Gastroesophageal sphincter (tissue), 4 donors: ENCODE data around the gene ZFHX2. TPM values are rescaled to one million over a fixed set of nuclear protein-coding genes. Genes with fewer than 3 reads are reported as not detected.

ENCODE experiments used
- ATAC-seq: fragments of 150-250 bp; one replicate; pipeline ENCODE4 v1.9.1; 2016; ENCODE audit warnings: mild to moderate bottlenecking, moderate library complexity
- H3K27ac ChIP-seq, 4 donors: fragments of 200-600 bp; sonication (generic) in 3 of 4; 1 replicate in 3 of 4; 2 replicates in 1 of 4; pipeline ENCODE4 v1.5.1; 2016 to 2019
- H3K27me3 ChIP-seq: fragments of 200-600 bp; sonication (generic); one replicate; pipeline ENCODE4 v1.5.1; 2019
- H3K36me3 ChIP-seq, 2 donors: fragments of 200-600 bp; sonication (generic); one replicate each; pipeline ENCODE4 v1.5.1; 2019; ENCODE audit warnings: control low read depth in 1 of 2
- H3K4me1 ChIP-seq, 3 donors: fragments of 200-600 bp; sonication (generic); 1 replicate in 2 of 3; 2 replicates in 1 of 3; pipeline ENCODE4 v1.5.1; 2016 to 2019; ENCODE audit warnings: control low read depth in 2 of 3
- H3K4me3 ChIP-seq, 2 donors: fragments of 200-600 bp; sonication (generic); one replicate each; pipeline ENCODE4 v1.5.1; 2019; ENCODE audit warnings: mild to moderate bottlenecking in 1 of 2, moderate library complexity in 1 of 2
- H3K9me3 ChIP-seq, 3 donors: fragments of 200-600 bp; sonication (generic); one replicate each; pipeline ENCODE4 v1.5.1; 2017 to 2019; ENCODE audit warnings: control low read depth in 2 of 3
- EP300 ChIP-seq: sonication (generic); formaldehyde crosslinking; IDR thresholded peaks from one replicate; pipeline ENCODE4 v1.6.1; 2017; ENCODE audit warnings: antibody characterized with exemption, mild to moderate bottlenecking
- POLR2A ChIP-seq, 2 donors: fragments of 450-650 bp; IDR thresholded peaks; one replicate each; pipeline ENCODE4 v1.6.1; 2017; ENCODE audit warnings: antibody characterized with exemption in 2 of 2, mild to moderate bottlenecking in 2 of 2, moderate library complexity in 1 of 2
- POLR2AphosphoS5 ChIP-seq: sonication (generic); formaldehyde crosslinking; IDR thresholded peaks from one replicate; pipeline ENCODE4 v1.6.1; 2017; ENCODE audit warnings: antibody characterized with exemption
- WGBS, 2 donors: methylation state at CpG; one replicate each; pipeline ENCODE4 v1.1.5; 2018; ENCODE audit warnings: low coverage in 1 of 2; 5-methylcytosine and 5-hydroxymethylcytosine counted together
- total RNA-seq, 4 donors: library from RNA; depleted of rRNA; stranded (reverse); fragments of >200 nt; gene quantifications; one replicate each; pipeline ENCODE4 v1.1.0, GENCODE V29; 2016
- TF ChIP-seq, protein P1 (sequence below), 4 experiments: fragments of 200-600 bp in 2 of 4; fragments of 450-650 bp in 2 of 4; sonication (generic) in 1 of 4; IDR thresholded peaks; one replicate each; pipeline ENCODE4 v1.5.1; 2017 to 2019; ENCODE audit warnings: antibody characterized with exemption in 4 of 4, mild to moderate bottlenecking in 2 of 4, moderate library complexity in 2 of 4

ZFHX2 gene
- total RNA-seq, 4 donors from 2014 or later: 0.13 to 2.5 (median 1.2) TPM

DNA sequence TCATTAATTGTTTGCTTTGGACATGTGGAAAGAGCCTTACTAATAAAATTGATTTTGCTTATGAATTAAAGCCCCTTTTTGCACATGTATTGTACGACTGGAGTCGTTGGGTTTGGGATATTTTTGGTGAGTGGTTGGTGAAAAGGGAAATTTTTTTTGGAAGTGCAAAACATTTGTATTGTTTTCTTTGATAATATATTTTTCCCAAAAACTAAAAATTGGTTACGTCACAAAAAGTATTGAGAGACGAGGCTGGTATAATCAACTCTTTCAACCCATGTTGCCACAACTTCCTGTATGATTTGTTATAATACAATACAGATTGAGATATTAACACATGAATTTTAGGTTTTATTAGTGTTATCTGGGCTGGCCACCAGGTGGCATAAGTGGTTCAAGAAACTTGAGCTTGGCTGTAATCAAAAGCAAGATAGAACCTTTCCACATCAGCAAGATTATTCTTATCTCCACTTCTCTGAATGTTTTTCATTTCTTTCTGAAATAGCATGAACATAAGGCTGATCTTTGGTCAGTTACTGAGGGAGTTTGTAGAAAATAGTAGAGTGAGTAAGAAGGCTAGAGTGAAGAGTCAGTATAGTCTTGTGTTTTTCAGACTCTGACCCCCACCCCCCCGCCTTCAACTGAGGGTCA, 73.3 kb downstream of the ZFHX2 start:
- Histone ChIP-seq H3K27me3 (no peaks in the 10 kb centered on the region), H3K27ac (no peak overlapping the region), H3K4me3 (no peak overlapping the region), H3K36me3 (peaks cover 18 to 80% of the 10 kb centered on the region in 2 donors), H3K4me1 (no peaks in the 10 kb centered on the region), H3K9me3 (no peaks in the 10 kb centered on the region)
- WGBS, 2 donors: 15 to 22% methylated on average over 4 to 5 of the region's 5 CpGs
- no peak for ATAC-seq
- TF ChIP-seq POLR2AphosphoS5 (no peak), EP300 (no peak), POLR2A (IDR thresholded peaks at IDR 0.05) (no peak)
- TF ChIP-seq, protein P1, sequence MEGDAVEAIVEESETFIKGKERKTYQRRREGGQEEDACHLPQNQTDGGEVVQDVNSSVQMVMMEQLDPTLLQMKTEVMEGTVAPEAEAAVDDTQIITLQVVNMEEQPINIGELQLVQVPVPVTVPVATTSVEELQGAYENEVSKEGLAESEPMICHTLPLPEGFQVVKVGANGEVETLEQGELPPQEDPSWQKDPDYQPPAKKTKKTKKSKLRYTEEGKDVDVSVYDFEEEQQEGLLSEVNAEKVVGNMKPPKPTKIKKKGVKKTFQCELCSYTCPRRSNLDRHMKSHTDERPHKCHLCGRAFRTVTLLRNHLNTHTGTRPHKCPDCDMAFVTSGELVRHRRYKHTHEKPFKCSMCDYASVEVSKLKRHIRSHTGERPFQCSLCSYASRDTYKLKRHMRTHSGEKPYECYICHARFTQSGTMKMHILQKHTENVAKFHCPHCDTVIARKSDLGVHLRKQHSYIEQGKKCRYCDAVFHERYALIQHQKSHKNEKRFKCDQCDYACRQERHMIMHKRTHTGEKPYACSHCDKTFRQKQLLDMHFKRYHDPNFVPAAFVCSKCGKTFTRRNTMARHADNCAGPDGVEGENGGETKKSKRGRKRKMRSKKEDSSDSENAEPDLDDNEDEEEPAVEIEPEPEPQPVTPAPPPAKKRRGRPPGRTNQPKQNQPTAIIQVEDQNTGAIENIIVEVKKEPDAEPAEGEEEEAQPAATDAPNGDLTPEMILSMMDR (IDR thresholded peaks at IDR 0.05): peak; percentile 56 to 81 (median 72)

DNA sequence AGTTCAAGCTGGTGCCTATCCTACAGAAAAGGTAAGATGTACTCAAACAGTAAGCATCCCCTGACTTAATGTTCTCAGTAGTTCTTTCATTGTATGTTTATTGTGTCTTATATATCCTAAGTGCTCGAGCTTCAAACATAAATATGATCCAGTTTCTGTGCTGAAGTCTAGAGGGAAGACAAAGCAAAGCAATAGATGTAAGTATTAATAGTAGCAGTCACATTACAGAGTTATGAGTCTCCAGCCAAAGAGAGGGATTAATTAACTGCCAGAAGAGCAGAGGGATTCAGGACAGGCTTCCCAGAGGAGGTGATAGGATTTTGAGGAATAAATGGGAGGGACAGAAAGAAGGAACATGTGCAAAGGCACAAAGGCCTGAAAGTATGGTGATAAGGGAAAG, 80.6 kb downstream of the ZFHX2 start:
- Histone ChIP-seq H3K36me3 (peaks cover 12 to 52% of the 10 kb centered on the region in 2 donors), H3K9me3 (no peaks in the 10 kb centered on the region), H3K4me1 (peaks cover 3 to 19% (median 3%) of the 10 kb centered on the region in 3 donors), H3K27ac (no peak overlapping the region), H3K27me3 (no peaks in the 10 kb centered on the region), H3K4me3 (no peak overlapping the region)
- ATAC-seq: no peak
- no peak for TF ChIP-seq EP300
- TF ChIP-seq POLR2AphosphoS5: no peak
- TF ChIP-seq POLR2A (IDR thresholded peaks at IDR 0.05): no peak
- TF ChIP-seq, protein P1 (IDR thresholded peaks at IDR 0.05): no peak
- WGBS, 2 donors: 92% methylated on average over 1 of the region's 1 CpG; no CpG with 5 or more reads in 1 of the 2 donors

Other genes with a start within 250 kb of the ZFHX2 start
- gene PPP1R3E, start 248.9 kb downstream of the ZFHX2 start, total RNA-seq: 10 to 100 TPM in 1 of 4 donors, 1 to 10 TPM in 3; 4.4 to 14.0 (median 7.2) TPM
- gene BCL2L2, start 244.9 kb downstream of the ZFHX2 start, total RNA-seq: 100 to 1,000 TPM in 3 of 4 donors, 10 to 100 TPM in 1; 99.1 to 157 (median 117) TPM
- 10 to 100 TPM; 56.3 to 59.8 (median 57.5) TPM for gene PABPN1, start 230.3 kb downstream of the ZFHX2 start, total RNA-seq
- gene SLC22A17, start 198.9 kb downstream of the ZFHX2 start, total RNA-seq: 10 to 100 TPM; 22.7 to 36.4 (median 30.4) TPM
- 10 to 100 TPM; 10.6 to 22.6 (median 14.6) TPM for gene EFS, start 186.6 kb downstream of the ZFHX2 start, total RNA-seq
- not detected for gene IL25, start 179.0 kb downstream of the ZFHX2 start, total RNA-seq
- gene CMTM5, start 174.7 kb downstream of the ZFHX2 start, total RNA-seq: 1 to 10 TPM in 2 of 4 donors, under 1 TPM in 1, not detected in 1; 0.81 to 2.3 (median 1.2) TPM
- gene MYH6, start 143.5 kb downstream of the ZFHX2 start, total RNA-seq: not detected
- gene MYH7, start 116.1 kb downstream of the ZFHX2 start, total RNA-seq: not detected
- gene NGDN, start 82.1 kb downstream of the ZFHX2 start, total RNA-seq: 10 to 100 TPM; 22.0 to 47.1 (median 38.1) TPM
- gene THTPA, start 4.5 kb upstream of the ZFHX2 start, total RNA-seq: 10 to 100 TPM; 17.7 to 28.8 (median 21.3) TPM
- gene AP1G2, start 16.0 kb upstream of the ZFHX2 start, total RNA-seq: 10 to 100 TPM in 3 of 4 donors, 1 to 10 TPM in 1; 7.2 to 43.1 (median 21.9) TPM
- gene JPH4, start 27.0 kb upstream of the ZFHX2 start, total RNA-seq: 1 to 10 TPM in 3 of 4 donors, under 1 TPM in 1; 0.78 to 2.7 (median 1.5) TPM
- gene DHRS2, start 84.6 kb upstream of the ZFHX2 start, total RNA-seq: under 1 TPM in 1 of 4 donors, not detected in 3; 0.12 TPM